Measurements from ENCODE around the gene THSD4. TPM values are rescaled to one million over a fixed set of nuclear protein-coding genes. Genes with fewer than 3 reads are reported as not detected.

The THSD4 gene
- total RNA-seq, 3 donors from 2014 or later: 18.3 to 46.2 (median 27.1) TPM

- ATAC-seq: no peak
- no peak for DNase-seq
- TF ChIP-seq, protein P1, sequence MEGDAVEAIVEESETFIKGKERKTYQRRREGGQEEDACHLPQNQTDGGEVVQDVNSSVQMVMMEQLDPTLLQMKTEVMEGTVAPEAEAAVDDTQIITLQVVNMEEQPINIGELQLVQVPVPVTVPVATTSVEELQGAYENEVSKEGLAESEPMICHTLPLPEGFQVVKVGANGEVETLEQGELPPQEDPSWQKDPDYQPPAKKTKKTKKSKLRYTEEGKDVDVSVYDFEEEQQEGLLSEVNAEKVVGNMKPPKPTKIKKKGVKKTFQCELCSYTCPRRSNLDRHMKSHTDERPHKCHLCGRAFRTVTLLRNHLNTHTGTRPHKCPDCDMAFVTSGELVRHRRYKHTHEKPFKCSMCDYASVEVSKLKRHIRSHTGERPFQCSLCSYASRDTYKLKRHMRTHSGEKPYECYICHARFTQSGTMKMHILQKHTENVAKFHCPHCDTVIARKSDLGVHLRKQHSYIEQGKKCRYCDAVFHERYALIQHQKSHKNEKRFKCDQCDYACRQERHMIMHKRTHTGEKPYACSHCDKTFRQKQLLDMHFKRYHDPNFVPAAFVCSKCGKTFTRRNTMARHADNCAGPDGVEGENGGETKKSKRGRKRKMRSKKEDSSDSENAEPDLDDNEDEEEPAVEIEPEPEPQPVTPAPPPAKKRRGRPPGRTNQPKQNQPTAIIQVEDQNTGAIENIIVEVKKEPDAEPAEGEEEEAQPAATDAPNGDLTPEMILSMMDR (IDR thresholded peaks at IDR 0.05): no peak
- H3K4me3 ChIP-seq: no peak overlapping the region
- intact Hi-C loops (cut with DNase I, micrococcal nuclease): loop anchor here in 1 of 2 donors (10.0 kb wide), 1 partner anchor 52 kb away; no protein-coding TSS in a partner anchor
- H3K9me3 ChIP-seq: no peaks in the 10 kb centered on the region
- no peaks in the 10 kb centered on the region for H3K4me1 ChIP-seq (ENCODE audit: low read depth)
- H3K36me3 ChIP-seq (ENCODE audit: low read depth): no peaks in the 10 kb centered on the region
Measured at GRCh38 chr15:71806452-71806931, 691.2 kb downstream of the THSD4 start.

DNA sequence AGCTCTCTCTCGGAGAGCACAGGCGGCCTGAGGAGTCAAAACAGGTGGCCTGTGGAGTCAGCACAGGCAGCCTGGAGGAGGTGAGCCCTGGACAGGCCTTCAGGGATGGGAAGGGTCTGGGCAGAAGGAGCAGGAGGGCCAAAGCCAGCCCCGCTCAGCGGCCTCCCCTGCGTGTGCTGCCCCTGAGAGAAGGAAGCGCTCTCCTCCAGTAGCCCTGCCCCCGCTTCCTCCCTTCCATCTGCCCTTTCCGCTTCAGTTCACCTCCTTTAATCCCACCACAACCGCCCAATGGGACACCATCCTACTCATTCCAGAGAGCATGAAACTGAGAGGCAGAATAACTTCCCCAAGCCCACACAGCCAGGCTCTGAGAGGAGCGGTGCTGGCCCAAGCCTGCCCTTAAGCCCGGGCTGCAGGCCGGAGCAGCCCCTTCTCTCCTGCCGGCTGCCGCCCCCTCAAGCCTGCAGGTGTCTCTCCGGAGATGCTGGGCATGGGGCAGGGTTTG is 691.9 kb downstream of the THSD4 start:
- intact Hi-C loops (cut with DNase I, micrococcal nuclease): loop anchor here in 1 of 2 donors (10.0 kb wide), 1 partner anchor 52 kb away; no protein-coding TSS in a partner anchor
- DNase-seq (no peak), ATAC-seq (no peak)
- H3K4me1 ChIP-seq (ENCODE audit: low read depth): no peaks in the 10 kb centered on the region
- H3K4me3 ChIP-seq: no peak overlapping the region
- H3K36me3 ChIP-seq (ENCODE audit: low read depth): no peaks in the 10 kb centered on the region
- TF ChIP-seq, protein P1 (IDR thresholded peaks at IDR 0.05): no peak
- H3K9me3 ChIP-seq: no peaks in the 10 kb centered on the region

DNA sequence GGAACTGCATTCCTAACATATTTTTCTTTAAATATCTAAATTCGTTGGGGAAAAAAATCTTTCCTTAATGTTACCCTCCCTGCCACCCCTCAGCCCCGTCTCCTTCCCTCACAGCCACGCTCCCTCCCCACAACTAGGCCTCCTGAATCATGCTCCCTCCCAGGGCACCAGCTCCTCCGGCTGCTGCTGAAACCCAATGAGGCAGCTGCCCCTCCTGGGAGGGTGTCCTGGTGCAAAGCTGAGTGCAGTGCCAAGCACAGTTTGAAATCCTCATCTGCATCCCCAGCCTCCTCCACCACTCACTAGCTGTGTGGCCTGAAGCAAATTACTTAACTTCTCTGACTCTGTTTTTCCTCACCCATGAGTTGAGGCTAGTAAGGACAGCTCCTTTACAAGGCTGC is 692.4 kb downstream of the THSD4 start:
- ATAC-seq: no peak
- TF ChIP-seq, protein P1 (IDR thresholded peaks at IDR 0.05): no peak
- no peak for DNase-seq
- Histone ChIP-seq H3K4me1 (ENCODE audit: low read depth) (no peaks in the 10 kb centered on the region), H3K9me3 (no peaks in the 10 kb centered on the region), H3K36me3 (ENCODE audit: low read depth) (no peaks in the 10 kb centered on the region), H3K4me3 (no peak overlapping the region)
- intact Hi-C loops (cut with DNase I, micrococcal nuclease): loop anchor here in 1 of 2 donors (10.0 kb wide), 1 partner anchor 53 kb away; no protein-coding TSS in a partner anchor

- TF ChIP-seq, protein P1 (IDR thresholded peaks at IDR 0.05): no peak
- Histone ChIP-seq H3K9me3 (no peaks in the 10 kb centered on the region), H3K36me3 (ENCODE audit: low read depth) (no peaks in the 10 kb centered on the region), H3K4me3 (no peak overlapping the region), H3K4me1 (ENCODE audit: low read depth) (no peaks in the 10 kb centered on the region)
- intact Hi-C loops (cut with DNase I, micrococcal nuclease): loop anchor here in 1 of 2 donors (10.0 kb wide), 1 partner anchor 54 kb away; no protein-coding TSS in a partner anchor
- ATAC-seq (no peak), DNase-seq (no peak)
Measured at GRCh38 chr15:71808311-71809020, 693.2 kb downstream of the THSD4 start.

- intact Hi-C loops (cut with DNase I, micrococcal nuclease): loop anchor here in 1 of 2 donors (10.0 kb wide), 1 partner anchor 55 kb away; no protein-coding TSS in a partner anchor
- ATAC-seq: no peak
- Histone ChIP-seq H3K4me3 (no peak overlapping the region), H3K4me1 (ENCODE audit: low read depth) (no peaks in the 10 kb centered on the region), H3K9me3 (no peaks in the 10 kb centered on the region), H3K36me3 (ENCODE audit: low read depth) (no peaks in the 10 kb centered on the region)
- TF ChIP-seq, protein P1 (IDR thresholded peaks at IDR 0.05): no peak
- DNase-seq: no peak
Measured at GRCh38 chr15:71809346-71809745, 694.1 kb downstream of the THSD4 start.

All from mucosa of descending colon (tissue), 3 donors.